HS-5 (cell line): ENCODE results near the gene EMP2.
"Not testable (repeated sequence)": the region's sequence is repeated elsewhere in the genome, so short reads cannot be mapped to it uniquely, and the experiment has no call there.

Source experiments
- DNase-seq: peaks from one replicate; pipeline ENCODE4 v3.0.0-alpha.2; 2012; ENCODE audit warnings: low read depth

EMP2 gene, protein sequence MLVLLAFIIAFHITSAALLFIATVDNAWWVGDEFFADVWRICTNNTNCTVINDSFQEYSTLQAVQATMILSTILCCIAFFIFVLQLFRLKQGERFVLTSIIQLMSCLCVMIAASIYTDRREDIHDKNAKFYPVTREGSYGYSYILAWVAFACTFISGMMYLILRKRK

DNA sequence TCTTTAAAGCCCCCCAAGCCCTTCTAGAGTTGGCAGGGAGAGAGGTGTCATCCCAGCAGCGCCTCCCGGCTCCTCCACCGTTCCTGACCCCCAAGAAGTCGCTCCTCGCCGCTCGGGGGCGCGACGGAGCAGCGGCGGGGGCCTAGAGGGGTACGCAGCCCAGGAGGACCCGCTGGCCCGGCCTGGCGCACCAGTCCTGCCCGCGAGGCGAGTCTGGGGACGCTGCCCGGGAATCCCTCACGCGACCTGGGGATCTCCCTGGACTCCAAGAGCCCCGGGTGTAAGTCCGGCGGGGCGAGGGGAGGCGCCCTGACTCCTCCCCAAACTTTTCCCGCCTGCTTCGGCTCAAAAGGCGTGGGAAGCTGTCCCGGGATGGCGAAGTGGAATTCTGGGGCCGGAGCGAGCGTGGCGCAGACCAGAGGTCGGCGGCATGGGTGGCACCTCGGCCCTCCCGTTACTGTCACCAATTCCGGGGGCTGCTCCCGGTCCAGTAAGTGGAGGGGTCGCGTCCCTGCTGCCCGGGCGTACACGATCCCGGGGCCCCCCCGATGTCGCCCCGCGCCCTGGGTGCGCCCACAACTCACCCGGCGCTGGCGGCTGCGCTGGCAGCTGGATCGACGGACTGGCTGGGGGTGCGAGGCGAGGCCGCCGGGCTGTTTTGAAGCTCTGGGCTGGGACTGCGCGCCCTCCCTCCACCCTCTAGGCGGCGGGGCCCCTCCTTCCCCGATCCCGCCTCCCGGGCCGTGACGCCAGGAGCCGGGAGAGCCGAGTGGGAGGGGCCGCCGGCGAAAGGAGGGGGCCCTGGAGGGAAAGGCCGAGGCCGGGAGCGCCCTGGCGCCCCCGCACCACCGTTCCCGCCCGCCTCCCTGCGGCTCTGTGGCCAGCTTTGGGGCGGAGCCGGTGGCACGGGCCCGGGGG lies at the start of gene EMP2:
EMP2 (minus strand) TSS at position 634 of the 918 bp plus-strand sequence. CDS start 32,981 bp downstream, outside the sequence.
- DNase-seq = peak; percentile 30

DNA sequence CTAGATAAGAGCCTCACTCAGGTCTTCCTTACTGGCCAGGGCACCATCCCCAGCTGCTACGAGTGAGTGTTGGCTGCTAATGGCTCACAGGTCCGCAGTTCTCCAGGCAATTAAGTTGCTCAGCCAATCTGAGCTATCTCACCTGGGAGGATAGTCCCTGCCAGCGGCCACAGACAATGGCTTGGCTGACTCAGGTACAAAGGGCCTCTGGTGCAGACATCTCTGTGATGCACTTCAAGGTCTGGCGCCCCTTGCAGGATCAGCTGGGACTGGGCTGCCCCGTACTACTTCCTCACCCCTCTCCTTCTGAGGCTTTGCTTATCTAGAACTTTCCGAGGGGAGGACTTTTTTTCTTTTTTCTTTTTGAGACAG lies 49.2 kb upstream of the EMP2 start:
- DNase-seq = no peak

DNA sequence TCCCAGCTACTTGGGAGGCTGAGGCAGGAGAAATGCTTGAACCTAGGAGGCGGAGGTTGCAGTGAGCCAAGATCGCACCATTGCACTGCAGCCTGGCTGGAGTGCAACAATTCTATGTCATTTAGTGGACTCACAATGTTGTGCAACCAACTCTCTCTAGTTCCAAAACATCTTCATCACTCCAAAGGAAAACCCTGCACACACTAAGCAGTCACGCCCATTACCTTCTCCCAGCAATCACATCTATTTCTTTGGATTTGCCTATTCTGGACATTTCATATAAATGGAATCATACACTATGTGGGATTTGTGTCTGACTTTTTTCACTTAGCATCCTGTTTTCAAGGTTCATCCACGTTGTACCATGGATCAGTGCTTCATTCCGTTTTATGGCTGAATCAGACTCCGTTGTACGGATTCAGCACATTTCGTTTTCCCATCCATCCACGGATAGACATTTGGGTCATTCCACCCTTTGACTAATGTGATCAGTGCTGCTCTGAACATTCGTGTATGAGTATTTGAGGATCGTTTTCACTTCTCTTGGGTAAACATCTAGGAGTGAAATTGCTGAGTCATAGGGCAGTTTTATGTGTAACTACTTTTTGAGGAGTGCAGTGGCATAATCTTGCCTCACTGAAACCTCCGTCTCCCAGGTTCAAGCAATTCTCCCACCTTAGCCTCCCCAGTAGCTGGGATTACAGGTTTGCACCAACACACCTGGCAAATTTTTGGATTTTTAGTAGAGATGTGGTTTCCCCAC lies 45.4 kb upstream of the EMP2 start:
- no peak for DNase-seq

DNA sequence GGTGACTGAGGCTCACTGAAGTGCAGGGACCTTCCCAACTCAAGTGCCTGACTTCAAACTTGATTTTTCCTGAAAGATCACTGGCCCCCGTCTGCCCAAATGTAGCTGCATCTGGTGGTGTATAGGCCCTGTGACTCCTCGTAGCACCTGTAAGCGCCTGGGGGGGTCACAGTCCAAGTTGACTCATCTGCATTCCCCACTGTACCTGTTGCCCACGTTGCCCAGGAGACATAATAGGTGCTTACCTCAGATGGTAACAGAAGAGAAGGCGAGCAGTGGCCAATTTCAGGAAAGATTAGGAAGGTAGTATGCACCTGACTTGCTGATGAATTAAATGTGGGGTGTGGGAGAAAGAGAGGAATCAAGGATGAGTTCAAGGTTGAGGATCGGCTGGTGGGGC lies 44.1 kb upstream of the EMP2 start:
- no peak for DNase-seq

DNA sequence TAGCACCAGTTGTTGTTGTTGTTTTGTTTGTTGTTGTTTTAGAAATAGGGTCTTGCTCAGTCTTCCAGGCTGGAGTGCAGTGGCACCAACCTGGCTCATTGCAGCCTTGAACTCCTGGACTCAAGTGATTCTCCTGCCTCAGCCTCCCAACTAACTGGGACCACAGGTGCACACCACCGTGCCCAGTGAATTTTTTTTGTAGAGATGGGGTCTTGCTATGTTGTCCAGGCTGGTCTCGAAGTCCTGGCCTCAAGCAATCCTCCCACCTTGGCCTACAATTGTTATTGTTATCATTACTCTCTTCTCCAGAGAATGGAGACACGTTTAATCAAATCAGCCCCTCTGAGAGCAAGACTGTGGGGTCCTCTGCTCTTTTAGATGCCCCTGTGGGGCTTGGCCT lies 42.7 kb upstream of the EMP2 start:
- DNase-seq = no peak

DNA sequence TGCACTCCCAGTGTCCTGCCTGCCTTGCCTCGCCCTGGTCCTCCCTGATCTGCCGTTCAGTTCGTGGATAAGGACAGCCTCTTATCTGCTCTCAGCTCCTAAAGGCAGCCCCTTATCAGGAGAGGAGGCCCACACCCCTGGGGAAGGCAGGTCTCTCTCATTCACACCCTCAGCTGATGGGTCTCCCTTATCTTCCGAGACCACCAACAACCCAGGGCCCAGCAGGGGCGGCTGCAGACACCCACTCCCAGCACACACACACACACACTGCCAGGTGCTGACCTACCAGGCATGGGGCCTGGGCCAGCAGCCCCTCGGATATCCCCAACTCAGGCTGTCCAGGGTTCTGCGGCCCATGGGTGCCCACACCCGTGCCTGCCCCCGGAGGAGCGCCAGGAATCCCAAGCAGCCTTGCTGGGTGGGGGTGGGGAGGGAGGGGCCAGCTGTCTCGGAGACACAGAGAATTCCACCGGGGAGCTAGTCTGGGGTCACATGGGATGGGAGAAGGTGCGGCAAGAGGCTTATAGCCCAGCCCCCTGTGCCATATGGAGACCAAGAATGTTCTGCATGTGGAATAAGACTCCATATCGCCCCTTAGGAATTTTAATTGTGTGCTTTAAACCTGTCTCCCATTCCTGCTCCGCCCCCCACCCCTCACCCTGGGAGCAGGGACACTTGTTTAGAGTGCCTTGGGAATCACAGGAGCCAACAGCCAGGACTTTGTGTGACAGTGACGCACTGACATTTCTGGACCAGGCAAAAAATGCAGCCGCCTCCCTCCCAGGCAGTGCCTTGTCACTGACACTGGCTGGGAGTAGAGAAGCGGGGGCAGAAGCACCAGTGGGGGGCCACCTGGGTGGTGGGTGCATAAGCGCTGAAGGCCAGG lies 41.9 kb upstream of the EMP2 start:
- DNase-seq = no peak

DNA sequence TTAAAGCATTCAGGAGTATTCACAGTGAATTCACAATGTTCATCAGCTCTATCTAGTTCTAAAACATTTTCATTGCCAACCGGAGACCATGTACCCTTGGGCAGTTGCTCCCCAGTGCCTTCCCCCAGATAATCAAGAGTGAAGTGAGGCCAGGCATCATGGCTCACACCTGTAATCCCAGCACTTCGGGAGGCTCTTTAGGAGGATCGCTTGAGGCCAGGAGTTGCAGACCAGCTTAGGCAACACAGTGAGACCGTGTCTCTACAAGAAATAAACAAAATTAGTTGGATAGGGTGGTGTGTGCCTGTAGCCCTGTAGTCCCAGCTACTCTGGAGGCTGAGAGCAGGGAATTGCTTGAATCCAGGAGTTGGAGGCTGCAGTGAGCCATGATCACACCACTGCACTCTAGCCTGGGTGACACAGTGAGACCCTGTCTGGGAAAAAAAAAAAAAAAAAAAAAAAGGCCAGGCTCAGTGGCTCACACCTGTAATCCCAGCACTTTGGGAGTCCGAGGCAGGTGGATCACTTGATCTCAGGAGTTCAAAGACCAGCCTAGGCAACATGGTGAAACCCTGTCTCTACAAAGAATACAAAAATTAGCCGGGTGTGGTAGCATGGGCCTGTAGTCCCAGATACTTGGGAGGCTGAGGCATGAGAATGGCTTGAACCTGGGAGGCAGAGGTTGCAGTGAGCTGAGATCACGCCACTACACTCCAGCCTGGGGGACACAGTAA lies 41.0 kb upstream of the EMP2 start:
- DNase-seq = not testable (repeated sequence)

DNA sequence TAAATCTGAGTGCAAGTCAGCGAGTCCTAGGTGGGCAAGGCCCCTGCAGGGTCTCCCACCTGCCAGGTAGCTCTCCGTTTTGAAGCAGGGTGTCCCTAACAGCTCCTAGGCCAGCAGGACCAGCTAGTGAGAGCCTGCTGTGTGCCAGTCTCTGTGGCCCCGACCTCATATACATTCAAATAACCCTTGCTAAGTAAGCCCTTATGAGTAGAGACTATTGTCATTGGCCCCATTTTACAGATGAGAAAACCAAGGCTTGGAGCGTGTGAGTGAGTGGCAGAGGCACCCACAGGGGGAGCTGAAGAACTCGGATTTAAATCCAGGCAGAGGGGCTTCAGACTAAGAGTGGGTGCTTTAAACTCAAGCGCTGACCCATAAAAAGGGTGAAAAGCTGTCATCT lies 39.7 kb upstream of the EMP2 start:
- DNase-seq = no peak

DNA sequence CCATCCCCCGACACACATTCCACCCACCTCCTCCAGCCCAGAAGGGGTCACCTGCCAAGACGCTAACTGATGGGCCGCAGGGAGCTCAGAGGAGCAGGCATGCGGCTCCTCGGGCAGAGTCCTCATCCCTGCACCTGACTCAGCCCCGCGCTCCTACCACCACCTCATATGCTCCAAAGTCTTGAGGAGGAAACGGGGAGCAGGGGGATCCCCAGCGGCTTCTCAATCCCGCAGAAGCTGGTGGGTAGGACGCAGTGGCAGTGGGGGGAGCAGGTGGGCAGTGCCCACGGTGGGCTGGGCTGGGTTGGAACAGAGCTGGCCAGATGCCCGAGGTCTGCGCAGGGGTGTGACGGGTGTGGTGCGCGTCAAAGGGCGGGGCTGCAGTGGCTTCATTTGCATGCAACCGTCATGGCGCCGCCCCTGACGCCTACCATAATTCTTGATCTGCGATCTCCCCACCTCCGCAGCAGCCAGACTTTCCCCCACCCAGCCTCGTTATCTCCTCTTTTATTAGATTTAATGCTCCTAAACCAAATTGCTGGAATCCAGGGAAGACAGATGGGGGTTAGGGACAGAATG lies 39.0 kb upstream of the EMP2 start:
- no peak for DNase-seq

DNA sequence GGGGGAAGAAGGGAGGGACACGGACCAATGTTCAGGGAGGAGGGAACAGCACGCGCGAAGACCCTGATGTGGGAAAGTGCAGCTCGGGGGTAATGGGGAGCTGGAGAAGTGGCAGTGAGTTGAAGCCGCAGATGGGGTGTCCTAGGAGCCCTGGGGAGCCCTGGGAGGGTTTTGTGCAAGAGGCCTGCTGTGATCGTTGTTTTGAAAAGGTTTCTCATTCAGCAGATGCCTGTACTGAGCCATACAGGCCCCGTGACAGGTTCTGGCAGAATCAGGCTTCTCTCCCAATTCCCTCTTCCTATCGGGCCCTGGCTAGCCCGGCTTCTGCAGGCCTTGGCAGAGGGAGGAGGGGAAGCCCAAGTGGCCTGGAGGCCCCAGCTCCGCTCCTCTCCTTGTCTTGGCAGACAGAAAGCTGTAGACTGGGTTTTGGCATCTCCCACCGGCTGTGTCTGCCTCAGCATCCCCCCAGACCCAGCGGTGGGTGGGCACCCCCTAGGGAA lies 38.4 kb upstream of the EMP2 start:
- no peak for DNase-seq

DNA sequence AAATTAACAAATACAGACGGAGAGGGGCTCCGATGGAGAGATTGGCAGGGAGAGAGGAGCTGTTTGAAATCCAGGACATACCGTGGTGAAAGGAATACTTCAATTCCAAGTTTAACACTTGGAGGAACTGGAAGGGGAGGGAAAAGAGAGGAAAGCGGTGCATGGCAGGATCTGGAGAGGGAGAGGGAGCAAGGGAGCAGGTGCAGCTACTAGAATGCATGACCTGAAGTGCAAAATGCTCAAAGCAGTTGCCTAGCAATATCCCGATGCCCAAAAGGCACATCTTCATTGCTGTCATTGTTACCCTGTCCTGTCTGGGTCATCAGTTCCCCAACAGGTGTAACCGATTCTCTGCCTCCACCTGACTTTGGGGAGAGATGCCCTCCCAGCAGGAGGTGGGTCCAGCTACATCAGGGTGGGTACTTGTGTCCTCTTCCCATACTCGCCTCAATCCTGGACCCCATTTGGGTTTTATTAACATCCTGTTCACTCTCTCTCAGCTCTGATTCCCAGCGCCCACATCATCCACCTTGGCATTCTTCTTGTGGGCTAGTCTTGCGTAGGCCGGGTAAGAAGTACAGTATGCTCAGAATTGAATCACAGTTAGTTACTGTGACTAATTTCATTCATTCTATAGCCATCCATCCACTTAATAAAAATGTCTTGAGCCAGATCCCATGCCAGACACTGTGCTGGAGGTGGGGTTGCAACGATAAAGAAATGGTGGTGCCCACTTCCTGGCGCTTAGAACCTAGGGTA lies 37.4 kb upstream of the EMP2 start:
- DNase-seq = no peak

DNA sequence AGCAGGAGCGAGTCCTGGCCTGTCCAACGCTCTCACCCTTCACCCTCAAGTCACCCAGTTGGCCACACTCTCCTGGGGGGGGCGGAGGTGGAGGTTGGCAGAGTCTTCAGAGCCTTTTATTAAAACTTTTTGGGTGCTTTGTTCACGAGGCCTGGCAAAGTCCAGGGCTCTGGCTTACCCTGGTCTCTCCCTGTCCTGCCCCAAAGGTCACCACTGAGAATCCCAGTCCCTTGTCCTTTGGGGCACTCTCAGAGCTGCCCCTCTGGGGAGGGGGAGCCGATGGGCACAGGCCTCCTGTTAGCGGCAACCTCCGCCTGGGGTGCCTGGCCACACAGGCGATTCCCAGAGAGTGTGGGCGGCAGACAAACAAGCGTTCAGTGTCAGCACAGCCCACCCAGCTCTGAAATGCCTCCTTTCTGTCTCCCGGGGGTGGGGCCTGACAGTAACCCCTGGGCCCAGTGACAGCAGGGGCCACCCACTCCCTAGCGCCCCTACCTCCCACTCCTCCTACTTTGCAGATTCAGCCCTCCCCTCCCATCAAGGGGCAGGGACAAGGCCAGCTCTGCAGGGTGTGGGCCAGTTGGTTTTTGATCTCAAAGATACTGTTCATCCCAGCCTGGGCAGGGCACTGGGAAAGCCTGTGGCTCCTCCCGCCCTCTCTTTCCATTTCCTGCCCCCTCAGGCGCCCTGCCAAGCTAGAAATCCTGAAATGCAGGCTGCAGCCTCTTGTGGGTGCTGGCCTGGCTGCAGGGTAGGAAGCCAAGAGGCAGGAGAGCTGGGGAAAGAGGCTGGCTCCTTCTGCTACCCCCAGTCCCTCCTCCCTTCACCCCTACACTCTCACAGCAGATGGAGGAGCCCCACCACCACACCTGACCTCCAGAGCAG lies 36.6 kb upstream of the EMP2 start:
- DNase-seq = no peak

DNA sequence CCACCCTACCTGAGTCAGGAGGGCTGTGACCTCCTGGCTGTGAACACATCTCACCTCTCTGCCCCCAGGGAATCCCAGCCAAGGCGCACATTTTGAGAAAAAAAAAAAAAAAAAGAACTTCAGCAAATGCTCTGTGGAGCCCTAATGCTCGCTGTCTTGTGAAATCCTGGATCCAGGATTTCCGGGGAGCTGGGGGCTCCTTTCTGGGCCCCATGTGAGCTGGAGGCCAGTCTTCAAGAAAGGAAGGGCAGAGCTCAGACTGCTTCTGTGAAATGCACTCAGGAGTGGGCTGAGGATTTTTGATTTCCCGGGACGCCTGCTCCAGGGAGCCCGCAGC lies 36.0 kb upstream of the EMP2 start:
- DNase-seq = no peak

DNA sequence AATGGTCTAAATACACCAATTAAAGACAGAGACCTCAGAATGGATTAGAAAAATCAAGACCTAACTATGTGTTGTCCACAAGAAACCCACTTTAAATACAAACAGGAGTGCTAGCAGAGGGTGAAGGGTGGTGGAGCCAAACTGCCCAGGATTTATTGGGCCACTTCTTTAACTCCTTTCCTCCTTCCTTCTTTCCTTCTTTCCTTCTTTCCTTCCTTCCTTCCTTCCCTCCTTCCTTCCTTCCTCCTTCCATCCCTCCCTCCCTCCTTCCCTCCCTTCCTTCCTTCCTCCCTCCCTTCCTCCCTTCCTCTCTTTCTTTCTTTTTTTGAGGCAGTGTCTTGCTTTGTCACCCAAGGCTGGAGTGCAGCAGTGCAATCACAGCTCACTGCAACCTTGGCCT lies 34.3 kb upstream of the EMP2 start:
- no peak for DNase-seq

DNA sequence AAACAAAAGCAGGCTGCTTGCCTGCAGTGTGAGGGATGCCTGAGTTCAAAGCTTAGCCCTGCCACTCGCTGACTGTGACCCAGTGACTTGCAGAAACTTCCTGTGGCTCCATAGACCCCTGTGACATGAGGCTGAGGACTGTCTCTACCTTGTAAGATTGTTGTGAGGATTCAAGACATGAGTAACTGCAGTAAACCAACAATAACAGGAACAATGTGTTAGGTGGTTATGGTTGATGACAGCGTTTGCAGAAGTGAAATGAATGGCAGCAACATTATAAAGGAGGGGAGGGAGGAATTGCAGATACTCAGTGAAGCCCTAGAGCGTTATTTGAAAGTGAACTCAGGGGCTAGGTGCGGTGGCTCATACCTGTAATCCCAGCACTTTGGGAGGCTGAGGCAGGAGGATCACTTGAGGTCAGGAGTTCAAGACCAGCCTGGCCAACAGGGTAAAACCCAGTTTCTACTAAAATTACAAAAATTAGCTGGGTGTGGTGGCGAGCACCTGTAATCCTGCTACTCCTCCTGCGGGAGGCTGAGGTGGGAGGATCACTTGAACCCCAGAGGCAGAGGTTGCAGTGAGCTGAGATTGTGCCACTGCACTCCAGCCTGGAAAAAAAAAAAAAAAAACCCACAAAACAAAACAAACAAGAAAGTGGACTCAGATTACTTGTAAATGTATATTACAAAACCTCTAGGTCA lies 33.5 kb upstream of the EMP2 start:
- DNase-seq = no peak

DNA sequence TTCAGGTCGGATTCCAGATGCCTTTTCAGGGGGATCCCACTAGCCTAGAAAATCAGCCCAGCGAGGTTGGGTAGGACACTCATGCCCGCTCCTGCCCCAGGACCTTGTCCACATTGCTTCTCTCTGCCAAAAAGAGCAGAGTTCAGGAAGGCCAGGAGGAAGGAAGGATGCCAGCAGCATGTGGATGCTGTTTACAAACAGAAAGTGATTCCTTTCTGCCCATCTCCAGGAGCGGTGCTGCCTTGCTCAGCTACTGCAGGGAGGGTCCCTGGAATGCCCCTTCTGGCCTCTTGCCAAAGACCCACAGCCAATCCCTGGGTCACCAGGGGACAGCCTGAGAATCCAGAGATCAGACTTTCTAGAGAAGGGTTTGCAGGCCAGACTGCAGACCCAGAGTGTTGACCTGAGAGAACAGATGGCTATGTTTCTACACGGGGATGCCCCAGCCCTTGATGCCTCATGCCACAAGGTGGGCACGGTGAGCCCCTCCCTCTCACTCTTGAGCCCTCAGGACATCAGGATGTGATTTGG lies 32.3 kb upstream of the EMP2 start:
- DNase-seq = no peak

DNA sequence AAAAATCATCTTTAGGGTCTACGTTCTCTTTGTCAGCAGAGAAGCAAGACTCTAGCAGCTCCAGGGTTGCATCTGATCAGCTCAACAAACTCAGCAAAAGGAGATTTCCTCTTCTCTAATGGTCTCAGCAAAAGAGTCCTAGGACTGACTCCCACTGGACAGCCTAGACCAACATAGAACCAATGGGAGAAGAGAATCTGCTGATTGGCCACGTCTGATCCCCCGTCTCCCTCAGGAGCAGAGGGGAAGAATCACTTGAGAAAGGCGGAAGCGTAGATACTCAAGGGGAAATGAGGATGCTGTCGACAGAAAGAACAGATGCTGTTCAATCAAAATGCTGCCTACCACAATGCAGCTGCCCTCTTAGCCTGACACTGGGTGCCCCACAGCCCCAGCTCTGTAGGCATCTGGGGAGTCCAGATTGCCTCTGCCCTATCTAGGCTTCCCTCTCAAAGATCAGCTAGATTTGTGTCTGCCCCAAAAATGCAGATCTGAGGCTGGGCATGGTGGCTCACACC lies 31.5 kb upstream of the EMP2 start:
- no peak for DNase-seq
